MCF 10A (cell line): ENCODE data around the gene DNHD1. TPM values are rescaled to one million over a fixed set of nuclear protein-coding genes. Genes with fewer than 3 reads are reported as not detected.

ENCODE experiments used
- BruUV-seq: library from RNA; stranded (reverse); fragments of 400-500 nt; replicated peaks from 2 replicates; lab custom pipeline; 2021; lab: Mats Ljungman, UMichigan
- CTCF ChIA-PET: fragments of 300-600 bp; sonication (Branson Sonifier 250); formaldehyde crosslinking; extraction: SDS; loops from one replicate; lab custom pipeline; 2021; ENCODE audit warnings: antibody characterized with exemption, inconsistent platforms; lab: Yijun Ruan, JAX
- POLR2A ChIA-PET: fragments of 300-600, 350-650 bp; sonication (Branson Sonifier 250); formaldehyde crosslinking; extraction: SDS; loops from one replicate; lab custom pipeline; 2020; ENCODE audit warnings: antibody characterized with exemption, inconsistent platforms; lab: Yijun Ruan, JAX
- DNase-seq: peaks from one replicate; pipeline ENCODE4 v3.0.0-alpha.2; 2018; ENCODE audit not compliant: unreplicated experiment
- H3K27ac Mint-ChIP-seq: one replicate; pipeline ENCODE4 v1.8.0; 2022; ENCODE audit warnings: mild to moderate bottlenecking, low read depth, mixed read lengths; ENCODE audit not compliant: unreplicated experiment
- H3K27me3 Mint-ChIP-seq: one replicate; pipeline ENCODE4 v1.8.0; 2022; ENCODE audit warnings: mixed read lengths; ENCODE audit not compliant: insufficient read depth, unreplicated experiment
- H3K36me3 Mint-ChIP-seq: one replicate; pipeline ENCODE4 v1.8.0; 2022; ENCODE audit warnings: mild to moderate bottlenecking, moderate library complexity, mixed read lengths; ENCODE audit not compliant: insufficient read depth, unreplicated experiment
- H3K4me1 Mint-ChIP-seq: one replicate; pipeline ENCODE4 v1.8.0; 2022; ENCODE audit warnings: mixed read lengths; ENCODE audit not compliant: insufficient read depth, unreplicated experiment
- H3K4me3 Mint-ChIP-seq: one replicate; pipeline ENCODE4 v1.8.0; 2022; ENCODE audit warnings: mild to moderate bottlenecking, moderate library complexity, mixed read lengths; ENCODE audit not compliant: unreplicated experiment
- H3K9me3 Mint-ChIP-seq: one replicate; pipeline ENCODE4 v1.8.0; 2022; ENCODE audit warnings: mixed read lengths; ENCODE audit not compliant: unreplicated experiment
- intact Hi-C: fragments of 100-400 bp; cut with micrococcal nuclease; formaldehyde crosslinking; loops from 2 replicates; pipeline ENCODE4 v1.14.1; 2022
- total RNA-seq: library from RNA; stranded (reverse); gene quantifications from 2 replicates; pipeline ENCODE4 v1.2.3, GENCODE V29; 2022
- TF ChIP-seq, protein P1 (sequence below): fragments of 200-600 bp; IDR thresholded peaks from one replicate; pipeline ENCODE4 v1.8.0; 2022; ENCODE audit warnings: antibody characterized with exemption, mild to moderate bottlenecking; ENCODE audit not compliant: unreplicated experiment

The DNHD1 gene
- total RNA-seq, 1 experiment from 2014 or later = 18.3 TPM

DNA sequence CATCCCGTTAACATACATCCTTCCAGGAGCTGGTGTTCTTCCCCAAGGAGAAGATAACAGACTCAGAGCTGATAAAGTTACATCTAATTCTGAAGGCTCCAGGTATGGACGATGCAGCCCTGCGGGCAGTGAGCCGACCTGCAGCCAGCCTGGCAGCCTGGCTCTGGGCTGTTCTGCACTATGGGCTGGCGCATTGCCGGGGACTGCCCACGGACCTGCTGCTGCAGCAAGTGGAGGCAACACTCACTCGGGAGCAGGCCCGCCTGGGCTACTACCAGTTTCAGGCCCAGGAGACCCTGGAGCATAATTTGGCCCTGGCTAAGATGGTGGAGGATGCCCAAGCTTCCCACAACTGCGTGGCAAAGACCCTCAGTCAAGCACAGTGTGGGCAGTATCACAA is 66.6 kb downstream of the DNHD1 start:
- BruUV-seq = no TSS peak
- no peak overlapping the region for H3K27ac Mint-ChIP-seq
- H3K36me3 Mint-ChIP-seq = peaks cover 5% of the 10 kb centered on the region
- CTCF ChIA-PET = interaction anchor here (1.3 to 1.7 kb wide), 3 partner anchors 59 to 184 kb away, joined by 4 to 5 read pairs (median 4); no protein-coding TSS in a partner anchor
- POLR2A ChIA-PET = interaction anchor here (0.6 to 0.9 kb wide), 2 partner anchors 12 to 56 kb away, joined by 3 read pairs; partner anchors contain the start of gene TPP1
- H3K9me3 Mint-ChIP-seq = no peaks in the 10 kb centered on the region
- DNase-seq = no peak
- peaks cover 15% of the 10 kb centered on the region for H3K4me1 Mint-ChIP-seq
- intact Hi-C loops = no loop called here
- no peaks in the 10 kb centered on the region for H3K27me3 Mint-ChIP-seq
- TF ChIP-seq, protein P1, sequence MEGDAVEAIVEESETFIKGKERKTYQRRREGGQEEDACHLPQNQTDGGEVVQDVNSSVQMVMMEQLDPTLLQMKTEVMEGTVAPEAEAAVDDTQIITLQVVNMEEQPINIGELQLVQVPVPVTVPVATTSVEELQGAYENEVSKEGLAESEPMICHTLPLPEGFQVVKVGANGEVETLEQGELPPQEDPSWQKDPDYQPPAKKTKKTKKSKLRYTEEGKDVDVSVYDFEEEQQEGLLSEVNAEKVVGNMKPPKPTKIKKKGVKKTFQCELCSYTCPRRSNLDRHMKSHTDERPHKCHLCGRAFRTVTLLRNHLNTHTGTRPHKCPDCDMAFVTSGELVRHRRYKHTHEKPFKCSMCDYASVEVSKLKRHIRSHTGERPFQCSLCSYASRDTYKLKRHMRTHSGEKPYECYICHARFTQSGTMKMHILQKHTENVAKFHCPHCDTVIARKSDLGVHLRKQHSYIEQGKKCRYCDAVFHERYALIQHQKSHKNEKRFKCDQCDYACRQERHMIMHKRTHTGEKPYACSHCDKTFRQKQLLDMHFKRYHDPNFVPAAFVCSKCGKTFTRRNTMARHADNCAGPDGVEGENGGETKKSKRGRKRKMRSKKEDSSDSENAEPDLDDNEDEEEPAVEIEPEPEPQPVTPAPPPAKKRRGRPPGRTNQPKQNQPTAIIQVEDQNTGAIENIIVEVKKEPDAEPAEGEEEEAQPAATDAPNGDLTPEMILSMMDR = no peak
- H3K4me3 Mint-ChIP-seq = no peak overlapping the region

DNA sequence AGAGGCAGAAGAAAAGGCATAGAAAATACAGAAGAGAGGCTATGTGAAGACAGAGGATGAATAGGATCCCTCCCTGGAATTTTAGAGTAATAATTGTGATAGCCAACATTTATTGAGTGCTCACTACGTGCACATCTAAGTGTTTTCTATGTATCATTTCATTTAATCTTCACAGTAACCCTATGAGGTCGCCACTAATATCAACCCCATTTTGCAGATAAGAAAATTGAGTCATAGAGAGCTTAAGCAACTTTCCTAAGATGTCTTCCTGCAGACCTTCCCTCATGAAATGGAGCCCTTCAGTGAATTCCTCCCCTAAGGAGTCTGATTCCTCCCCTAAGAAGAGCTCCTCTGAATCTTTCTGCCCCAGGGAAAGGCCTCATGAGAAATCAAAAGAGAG is 68.2 kb downstream of the DNHD1 start:
- DNase-seq = no peak
- H3K27ac Mint-ChIP-seq = no peak overlapping the region
- no peak overlapping the region for H3K4me3 Mint-ChIP-seq
- no peaks in the 10 kb centered on the region for H3K9me3 Mint-ChIP-seq
- POLR2A ChIA-PET = interaction anchor here (0.9 kb wide), 1 partner anchor 12 kb away, joined by 3 read pairs; no protein-coding TSS in a partner anchor
- no peaks in the 10 kb centered on the region for H3K27me3 Mint-ChIP-seq
- no peaks in the 10 kb centered on the region for H3K36me3 Mint-ChIP-seq
- peaks cover 26% of the 10 kb centered on the region for H3K4me1 Mint-ChIP-seq
- intact Hi-C loops = no loop called here
- CTCF ChIA-PET = interaction anchor here (0.6 kb wide), 1 partner anchor 897 kb away, joined by 3 read pairs; no protein-coding TSS in a partner anchor
- TF ChIP-seq, protein P1 = no peak
- no TSS peak for BruUV-seq

DNA sequence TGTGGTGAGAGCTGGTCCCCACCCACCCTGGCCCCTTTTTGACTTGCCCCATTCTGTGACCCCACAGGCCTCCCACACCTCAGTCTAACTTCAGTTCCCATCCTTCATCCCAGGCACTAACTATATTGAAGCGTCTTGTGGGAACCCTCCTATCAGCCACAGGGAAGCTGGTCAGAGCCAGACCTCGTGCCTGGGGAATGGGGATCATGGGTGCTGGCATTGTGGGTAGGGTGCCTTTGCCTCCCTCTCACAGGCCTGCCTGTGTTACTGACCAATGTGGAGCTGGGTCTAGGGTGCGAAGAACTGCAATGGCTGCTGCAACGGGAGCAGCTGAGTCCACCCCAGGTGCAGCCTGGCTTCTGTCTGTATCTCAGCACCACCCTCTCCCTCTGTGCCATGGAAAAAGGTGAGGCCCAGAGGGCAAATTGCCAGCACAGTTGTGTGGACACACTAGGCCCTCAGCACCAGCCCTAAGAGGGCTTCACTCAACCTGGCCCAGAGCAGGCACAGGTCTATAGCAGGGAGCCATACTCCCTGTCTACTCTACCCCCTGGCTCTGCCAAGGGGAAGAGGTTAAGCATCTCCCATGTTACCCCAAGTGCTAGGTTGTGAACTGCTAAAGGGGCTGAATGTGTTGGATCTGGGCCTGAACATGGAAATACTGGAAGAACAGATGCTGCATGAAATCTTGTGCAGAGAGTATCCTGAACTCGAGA is 69.1 kb downstream of the DNHD1 start:
- ChIA-PET CTCF (interaction anchor here (0.6 kb wide), 1 partner anchor 896 kb away, joined by 3 read pairs; no protein-coding TSS in a partner anchor), POLR2A (interaction anchor here (0.9 kb wide), 1 partner anchor 11 kb away, joined by 3 read pairs; no protein-coding TSS in a partner anchor)
- intact Hi-C loops = no loop called here
- no peaks in the 10 kb centered on the region for H3K36me3 Mint-ChIP-seq
- no peaks in the 10 kb centered on the region for H3K27me3 Mint-ChIP-seq
- BruUV-seq = no TSS peak
- peaks cover 26% of the 10 kb centered on the region for H3K4me1 Mint-ChIP-seq
- no peak overlapping the region for H3K27ac Mint-ChIP-seq
- H3K4me3 Mint-ChIP-seq = no peak overlapping the region
- no peak for DNase-seq
- H3K9me3 Mint-ChIP-seq = no peaks in the 10 kb centered on the region
- TF ChIP-seq, protein P1 = no peak

DNA sequence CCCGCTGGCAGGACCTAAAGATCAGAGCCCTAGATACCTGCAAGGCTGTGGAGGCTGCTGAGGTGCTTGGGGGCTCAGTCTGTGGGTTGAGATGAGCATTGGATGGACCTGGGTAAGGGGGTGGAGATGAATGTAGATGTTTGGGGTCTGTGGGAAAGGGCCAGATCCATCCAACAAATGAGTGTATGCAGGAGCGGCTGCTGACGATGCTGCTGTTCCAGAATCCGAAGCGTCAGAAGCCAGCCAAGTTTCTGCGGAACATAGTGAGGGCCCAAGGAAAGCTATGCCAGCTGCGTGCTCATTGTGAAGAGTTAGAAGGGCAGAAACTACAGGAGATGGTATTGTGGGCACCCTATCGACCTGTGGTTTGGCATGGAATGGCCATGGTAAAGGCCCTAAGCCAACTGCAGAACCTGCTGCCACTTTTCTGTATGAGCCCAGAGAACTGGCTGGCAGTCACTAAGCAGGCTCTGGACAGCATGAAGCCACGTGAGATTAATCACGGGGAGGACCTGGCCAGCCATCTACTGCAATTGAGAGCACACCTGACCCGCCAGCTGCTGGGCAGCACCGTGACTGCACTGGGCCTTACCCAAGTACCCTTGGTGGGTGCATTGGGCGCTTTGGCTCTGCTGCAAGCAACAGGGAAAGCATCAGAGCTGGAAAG is 69.8 kb downstream of the DNHD1 start:
- DNase-seq = no peak
- Mint-ChIP-seq H3K4me1 (peaks cover 29% of the 10 kb centered on the region), H3K27ac (no peak overlapping the region), H3K27me3 (no peaks in the 10 kb centered on the region), H3K4me3 (no peak overlapping the region), H3K36me3 (no peaks in the 10 kb centered on the region), H3K9me3 (no peaks in the 10 kb centered on the region)
- ChIA-PET POLR2A (no interaction called here), CTCF (interaction anchor here (2.6 kb wide), 1 partner anchor 36 kb away, joined by 15 read pairs; no protein-coding TSS in a partner anchor)
- BruUV-seq = no TSS peak
- TF ChIP-seq, protein P1 = no peak
- intact Hi-C loops = no loop called here
